Fibroblast of the aortic adventitia (primary cell): ENCODE results near the gene TENM4. TPM values are rescaled to one million over a fixed set of nuclear protein-coding genes. Genes with fewer than 3 reads are reported as not detected.

Experiments
- DNase-seq: peaks from one replicate; pipeline ENCODE4 v3.0.0-alpha.2; 2010; ENCODE audit warnings: low read depth
- H3K4me3 ChIP-seq: 2 replicates; pipeline ENCODE4 v1.5.1; 2011; ENCODE audit warnings: low read depth, mild to moderate bottlenecking, control low read depth, low read length, moderate library complexity
- CTCF ChIP-seq: IDR thresholded peaks from 2 replicates; pipeline ENCODE4 v1.5.1; 2011; ENCODE audit warnings: mild to moderate bottlenecking, low read length, control low read depth, inconsistent platforms; ENCODE audit not compliant: insufficient read depth
- total RNA-seq: library from RNA; depleted of rRNA; stranded (reverse); fragments of >200 nt; gene quantifications from 2 replicates; pipeline ENCODE4 v1.2.3, GENCODE V29; 2012; ENCODE audit warnings: low replicate concordance

The TENM4 gene
- total RNA-seq, 1 donor = 113 TPM

- H3K4me3 ChIP-seq = no peak overlapping the region
- DNase-seq = no peak
- TF ChIP-seq CTCF = no peak
Observed at GRCh38 chr11:78683774-78684173, 757.1 kb downstream of the TENM4 start.

- DNase-seq = no peak
- no peak overlapping the region for H3K4me3 ChIP-seq
- no peak for TF ChIP-seq CTCF
Observed at GRCh38 chr11:78676026-78676557, 764.7 kb downstream of the TENM4 start.

GRCh38 chr11:78672850-78673620 lies 767.8 kb downstream of the TENM4 start:
- no peak overlapping the region for H3K4me3 ChIP-seq
- TF ChIP-seq CTCF = no peak
- DNase-seq = no peak

- H3K4me3 ChIP-seq = no peak overlapping the region
- no peak for DNase-seq
- TF ChIP-seq CTCF = no peak
Observed at GRCh38 chr11:78669249-78669648, 771.6 kb downstream of the TENM4 start.

GRCh38 chr11:78667461-78667860 lies 773.4 kb downstream of the TENM4 start:
- H3K4me3 ChIP-seq = no peak overlapping the region
- no peak for DNase-seq
- no peak for TF ChIP-seq CTCF

GRCh38 chr11:78666675-78667160 lies 774.1 kb downstream of the TENM4 start:
- no peak for TF ChIP-seq CTCF
- no peak overlapping the region for H3K4me3 ChIP-seq
- DNase-seq = peak; percentile 88
